Measurements from ENCODE around the gene PKD1. TPM values are rescaled to one million over a fixed set of nuclear protein-coding genes. Genes with fewer than 3 reads are reported as not detected.

Gene PKD1
- total RNA-seq, 1 donor from 2014 or later: 85.8 TPM

GRCh38 chr16:2070576-2071453 is 64.9 kb downstream of the PKD1 start:
- intact Hi-C loops (cut with DNase I): no loop called here

GRCh38 chr16:2066139-2066538 is 69.6 kb downstream of the PKD1 start:
- DNase-seq (ENCODE audit: missing footprints) (no peak), ATAC-seq (no peak)
- intact Hi-C loops (cut with DNase I): no loop called here

More at GRCh38 chr16:2070576-2071453, 64.9 kb downstream of the PKD1 start:
- no peak for ATAC-seq
- no peak for DNase-seq (ENCODE audit: missing footprints)

DNA sequence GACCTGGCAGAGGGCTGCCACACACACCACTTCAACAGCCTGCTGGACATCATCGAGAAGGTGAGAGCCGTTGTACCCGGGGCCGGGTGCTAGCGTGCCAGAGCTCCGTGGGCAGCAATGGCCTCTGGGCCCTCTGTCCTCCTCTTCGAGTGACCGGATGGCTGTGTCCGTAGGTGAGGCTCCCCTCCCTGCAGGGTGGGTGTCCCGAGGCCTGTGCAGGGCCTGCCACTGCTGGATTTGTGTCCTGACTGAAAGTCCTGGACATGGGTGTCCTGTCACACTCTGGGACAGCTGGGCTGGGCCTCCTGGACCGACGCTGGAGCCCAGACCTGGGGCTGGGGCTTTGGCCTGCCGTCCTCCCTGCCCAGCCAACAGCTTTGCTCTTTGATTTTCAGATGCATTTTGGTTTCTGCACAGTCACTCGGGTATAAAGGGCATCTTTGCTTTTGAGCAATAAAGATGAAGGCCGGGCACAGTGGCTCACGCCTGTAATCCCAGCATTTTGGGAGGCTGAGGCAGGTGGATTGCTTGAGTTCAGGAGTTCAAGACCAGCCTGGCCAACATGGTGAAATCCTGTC is 71.2 kb downstream of the PKD1 start:
- intact Hi-C loops (cut with DNase I): no loop called here
- DNase-seq (ENCODE audit: missing footprints) (no peak), ATAC-seq (no peak)

DNA sequence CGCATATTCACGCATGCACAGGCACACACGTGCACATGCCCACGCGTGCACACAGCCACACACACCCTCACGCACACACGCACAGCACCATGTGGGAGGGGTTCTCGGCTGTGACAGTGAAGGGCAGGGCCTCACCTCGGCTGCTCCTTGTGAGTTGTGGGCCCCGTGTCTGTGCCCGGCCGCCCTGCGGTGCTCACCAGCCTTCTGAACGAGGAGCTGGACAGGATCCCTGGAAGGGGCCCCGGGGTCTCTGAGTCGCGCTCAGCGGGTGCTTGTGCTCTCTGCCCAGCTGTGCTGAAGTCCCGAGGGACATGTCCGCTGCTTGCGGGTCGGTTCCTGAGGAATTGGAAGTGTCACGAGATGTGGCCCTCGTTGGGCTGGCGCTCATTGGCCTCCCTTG is 71.8 kb downstream of the PKD1 start:
- ATAC-seq: no peak
- intact Hi-C loops (cut with DNase I): no loop called here
- no peak for DNase-seq (ENCODE audit: missing footprints)

DNA sequence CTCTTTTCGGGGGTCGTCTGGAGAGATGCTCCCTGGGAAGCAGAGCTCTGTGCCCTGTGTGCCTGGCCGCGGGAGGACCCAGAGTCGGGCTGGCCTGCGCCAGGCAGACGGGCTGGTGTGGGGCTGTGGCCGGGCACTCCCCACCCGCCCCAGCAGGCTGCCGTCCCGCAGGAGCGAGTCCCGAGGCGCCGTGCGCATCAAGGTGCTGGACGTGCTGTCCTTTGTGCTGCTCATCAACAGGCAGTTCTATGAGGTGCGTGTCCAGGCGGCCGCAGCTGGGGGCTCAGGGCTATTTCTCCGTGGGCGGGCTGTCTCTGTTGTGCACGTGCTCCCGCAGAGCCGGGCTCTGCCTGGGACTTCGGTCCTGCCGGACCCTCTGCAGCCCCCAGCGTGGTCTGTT is 72.9 kb downstream of the PKD1 start:
- DNase-seq (ENCODE audit: missing footprints) (no peak), ATAC-seq (no peak)
- intact Hi-C loops (cut with DNase I): no loop called here

DNA sequence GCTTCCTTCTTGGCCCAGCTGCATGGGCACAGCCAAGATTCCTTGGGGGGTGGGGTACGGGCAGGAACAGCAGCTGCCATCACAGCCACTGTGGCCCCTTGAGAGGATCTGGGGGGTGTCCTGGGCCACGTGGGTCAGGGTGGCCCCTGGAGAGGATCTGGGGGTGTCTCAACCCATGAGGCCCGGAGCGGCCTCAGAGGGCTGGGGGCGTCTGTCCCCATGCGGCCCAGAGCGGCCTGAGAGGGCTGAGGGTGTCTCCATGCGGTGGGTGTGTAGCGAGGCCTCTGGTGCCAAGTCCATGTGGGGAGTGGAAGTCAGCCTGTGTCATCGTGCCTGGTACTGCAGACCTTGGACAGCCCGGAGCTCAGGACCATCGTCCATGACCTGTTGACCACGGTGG is 74.2 kb downstream of the PKD1 start:
- DNase-seq (ENCODE audit: missing footprints) (no peak), ATAC-seq (no peak)
- intact Hi-C loops (cut with DNase I): no loop called here

- ATAC-seq: no peak
- intact Hi-C loops (cut with DNase I): no loop called here
- DNase-seq (ENCODE audit: missing footprints): no peak
Measured at GRCh38 chr16:2061023-2061422, 74.7 kb downstream of the PKD1 start.

DNA sequence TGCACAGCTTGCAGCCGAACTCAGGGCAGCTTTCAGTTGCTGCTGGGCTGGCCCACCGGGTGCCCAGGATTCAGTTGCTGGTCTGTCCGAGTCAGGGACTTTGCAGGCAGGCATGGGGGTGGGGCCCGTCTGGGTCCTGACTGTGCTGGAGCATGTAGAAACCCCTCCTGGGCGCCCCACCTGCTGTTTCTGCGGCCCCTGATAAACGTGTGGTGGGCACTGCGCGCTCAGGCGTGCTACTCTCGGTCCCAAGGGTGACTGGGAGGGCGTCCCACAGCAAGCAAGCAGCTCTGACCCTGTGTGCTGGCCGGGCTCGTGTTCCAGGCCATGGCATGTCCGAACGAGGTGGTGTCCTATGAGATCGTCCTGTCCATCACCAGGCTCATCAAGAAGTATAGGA is 75.4 kb downstream of the PKD1 start:
- ATAC-seq (no peak), DNase-seq (ENCODE audit: missing footprints) (no peak)
- intact Hi-C loops (cut with DNase I): no loop called here

DNA sequence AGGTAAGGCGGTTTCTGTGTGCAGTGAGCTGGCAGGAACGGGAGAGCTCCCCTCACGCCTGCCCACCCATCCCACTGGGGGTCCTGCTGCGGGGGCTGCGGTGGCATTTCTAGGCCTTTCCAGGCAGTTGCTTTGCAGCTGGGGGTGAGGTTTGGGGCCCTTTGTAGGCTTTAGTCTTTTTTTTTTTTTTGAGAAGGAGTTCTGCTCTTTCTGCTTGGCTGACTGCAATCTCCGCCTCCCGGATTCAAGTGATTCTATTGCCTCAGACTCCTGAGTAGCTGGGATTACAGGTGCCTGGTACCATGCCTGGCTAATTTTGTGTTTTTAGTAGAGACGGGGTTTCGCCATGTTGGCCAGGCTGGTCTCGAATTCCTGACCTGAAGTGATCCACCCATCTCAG is 76.8 kb downstream of the PKD1 start:
- intact Hi-C loops (cut with DNase I): no loop called here
- no peak for DNase-seq (ENCODE audit: missing footprints)
- no peak for ATAC-seq

DNA sequence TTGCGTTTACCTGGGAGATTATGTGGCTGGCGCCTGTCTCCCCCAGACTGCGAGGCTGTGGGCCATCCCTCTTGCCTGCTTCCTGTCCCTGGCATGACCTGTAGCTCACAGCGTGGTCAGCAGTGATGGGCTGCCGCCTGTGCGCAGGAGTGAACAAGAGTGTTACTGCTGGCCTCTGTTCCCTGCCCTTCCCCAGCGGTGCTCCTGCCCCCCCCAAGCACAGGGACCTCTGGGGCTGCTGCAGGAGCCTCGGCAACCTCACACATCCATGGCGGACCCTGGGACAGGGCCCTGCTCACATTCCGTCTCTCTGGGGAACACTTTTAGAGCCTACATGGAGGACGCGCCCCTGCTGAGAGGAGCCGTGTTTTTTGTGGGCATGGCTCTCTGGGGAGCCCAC is 77.3 kb downstream of the PKD1 start:
- intact Hi-C loops (cut with DNase I): no loop called here
- ATAC-seq (no peak), DNase-seq (ENCODE audit: missing footprints) (no peak)

DNA sequence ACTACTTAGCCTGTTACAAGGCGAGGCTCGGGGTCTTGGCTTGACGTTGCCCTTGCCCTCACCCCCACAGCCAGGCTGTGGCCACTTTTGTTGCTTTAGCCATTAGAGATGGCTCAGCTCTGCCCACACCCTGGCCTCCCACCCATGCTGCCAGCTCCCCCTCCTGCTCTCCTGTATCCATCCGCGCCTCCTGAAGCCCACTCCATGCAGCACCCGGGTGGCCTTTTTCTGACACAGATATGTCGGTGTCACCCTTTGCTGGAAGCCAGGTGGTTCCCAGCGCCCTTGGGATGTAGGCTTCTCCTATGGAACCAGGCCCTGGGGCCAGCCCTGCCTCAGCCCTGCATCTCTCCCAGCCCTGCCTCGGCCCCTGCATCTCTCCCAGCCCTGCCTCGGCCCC is 78.3 kb downstream of the PKD1 start:
- intact Hi-C loops (cut with DNase I): no loop called here
- DNase-seq (ENCODE audit: missing footprints) (no peak), ATAC-seq (no peak)

DNA sequence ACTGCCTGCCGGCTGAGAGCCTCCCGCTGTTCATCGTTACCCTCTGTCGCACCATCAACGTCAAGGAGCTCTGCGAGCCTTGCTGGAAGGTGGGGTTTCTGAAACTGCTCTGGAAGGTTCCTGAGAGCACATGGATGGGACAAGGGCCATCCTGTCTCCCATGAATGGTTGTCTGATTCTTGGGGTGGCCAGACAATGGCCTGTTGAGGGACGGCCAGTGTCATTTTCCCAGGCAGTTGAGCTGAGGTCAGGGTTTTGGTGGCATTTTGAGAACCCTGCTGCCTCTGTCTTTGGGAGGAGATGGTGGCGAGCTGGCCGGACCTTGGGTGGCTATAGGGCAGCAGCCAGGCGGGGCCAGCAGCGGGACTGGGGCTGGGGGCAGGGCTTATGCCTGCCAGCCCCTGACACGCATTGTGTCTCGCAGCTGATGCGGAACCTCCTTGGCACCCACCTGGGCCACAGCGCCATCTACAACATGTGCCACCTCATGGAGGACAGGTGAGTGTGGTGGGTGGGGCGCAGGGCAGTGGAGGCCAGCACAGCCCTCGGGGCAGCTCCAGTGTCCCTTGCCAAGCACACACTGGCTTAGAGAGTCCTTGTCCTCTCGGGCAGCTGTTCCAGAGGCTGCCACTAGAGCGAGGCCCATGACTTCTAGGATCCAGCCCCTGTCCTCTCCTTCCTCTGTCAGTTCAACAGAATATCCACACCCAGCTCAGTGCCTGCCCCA is 78.9 kb downstream of the PKD1 start:
- intact Hi-C loops (cut with DNase I): loop anchor here (1.0 kb wide), 1 partner anchor 34 kb away; no protein-coding TSS in a partner anchor
- no peak for ATAC-seq
- DNase-seq (ENCODE audit: missing footprints): no peak

DNA sequence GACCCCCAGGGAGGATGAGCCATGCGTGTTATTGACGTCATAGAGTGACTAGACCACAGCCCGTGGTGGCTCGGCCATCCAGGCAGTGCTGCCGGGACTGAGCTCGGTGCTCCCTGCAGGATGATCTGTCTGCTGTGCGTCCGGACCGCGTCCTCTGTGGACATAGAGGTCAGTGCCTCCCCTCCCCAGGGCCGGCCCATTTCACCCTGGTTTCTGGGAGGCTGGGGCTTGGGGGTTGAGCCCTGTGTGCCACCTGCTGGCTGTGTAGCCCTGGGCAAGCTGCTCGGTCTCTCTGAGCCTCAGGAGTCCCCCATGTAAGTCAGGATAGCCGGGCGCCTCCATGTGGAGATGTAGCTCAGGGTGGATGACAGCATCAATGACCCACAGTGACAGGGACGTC is 79.6 kb downstream of the PKD1 start:
- intact Hi-C loops (cut with DNase I): loop anchor here (1.0 kb wide), 1 partner anchor 33 kb away; no protein-coding TSS in a partner anchor
- no peak for DNase-seq (ENCODE audit: missing footprints)
- ATAC-seq: peak; percentile 27

GRCh38 chr16:2054543-2055245 is 81.0 kb downstream of the PKD1 start:
- ATAC-seq (no peak), DNase-seq (ENCODE audit: missing footprints) (no peak)
- intact Hi-C loops (cut with DNase I): no loop called here

DNA sequence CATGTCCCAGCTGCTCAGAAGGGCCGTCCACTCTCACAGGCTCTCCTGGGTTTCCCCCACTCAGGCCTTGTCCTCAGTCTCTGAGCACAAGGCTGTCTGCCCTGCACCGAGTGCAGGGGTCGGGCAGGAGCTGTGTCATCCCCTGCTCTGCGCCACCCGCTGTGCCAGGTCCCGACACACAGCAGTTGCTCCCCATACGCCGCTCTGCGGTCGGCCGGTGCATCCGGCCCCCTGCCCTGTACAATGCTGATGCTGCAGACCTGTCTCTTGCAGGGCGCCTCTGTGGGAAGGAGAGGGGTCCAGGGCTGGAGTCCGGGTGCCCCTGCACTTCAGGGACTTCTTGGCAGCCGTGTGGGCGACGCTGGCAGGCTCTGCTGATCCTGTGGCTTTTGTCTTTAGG is 81.8 kb downstream of the PKD1 start:
- ATAC-seq (no peak), DNase-seq (ENCODE audit: missing footprints) (no peak)
- intact Hi-C loops (cut with DNase I): no loop called here

- DNase-seq (ENCODE audit: missing footprints) (no peak), ATAC-seq (no peak)
- intact Hi-C loops (cut with DNase I): no loop called here
Measured at GRCh38 chr16:2053211-2053610, 82.5 kb downstream of the PKD1 start.

- intact Hi-C loops (cut with DNase I): loop anchor here (5.0 kb wide), 1 partner anchor 74 kb away; no protein-coding TSS in a partner anchor
- no peak for ATAC-seq
- no peak for DNase-seq (ENCODE audit: missing footprints)
Measured at GRCh38 chr16:2048116-2048543, 87.6 kb downstream of the PKD1 start.

GRCh38 chr16:2047330-2048115 is 88.2 kb downstream of the PKD1 start, which contains the start of the genes NTHL1 and TSC2:
Gene NTHL1 (minus strand): TSS chr16:2047834. CDS start chr16:2047823, 11 bp downstream.
Gene TSC2 (plus strand): TSS chr16:2047985. CDS start chr16:2048616, 631 bp downstream.
- ATAC-seq (peak; percentile 96), DNase-seq (ENCODE audit: missing footprints) (peak; percentile 99)
- intact Hi-C loops (cut with DNase I): loop anchor here (2.0 to 5.0 kb wide), 2 partner anchors 15 to 75 kb away; no protein-coding TSS in a partner anchor
